Activated T-cell treated with anti-CD3 and anti-CD28 coated beads for 1 hour (primary cell): ENCODE results near the gene ITSN2.

Source experiments
- DNase-seq: peaks from one replicate; pipeline ENCODE4 v3.0.0-alpha.2; 2020; ENCODE audit warnings: low read depth

Gene ITSN2

GRCh38 chr2:24334245-24334633 is 26.1 kb downstream of the ITSN2 start:
- no peak for DNase-seq

- no peak for DNase-seq
These were observed 27.4 kb downstream of the ITSN2 start for GRCh38 chr2:24332791-24333540.

DNA sequence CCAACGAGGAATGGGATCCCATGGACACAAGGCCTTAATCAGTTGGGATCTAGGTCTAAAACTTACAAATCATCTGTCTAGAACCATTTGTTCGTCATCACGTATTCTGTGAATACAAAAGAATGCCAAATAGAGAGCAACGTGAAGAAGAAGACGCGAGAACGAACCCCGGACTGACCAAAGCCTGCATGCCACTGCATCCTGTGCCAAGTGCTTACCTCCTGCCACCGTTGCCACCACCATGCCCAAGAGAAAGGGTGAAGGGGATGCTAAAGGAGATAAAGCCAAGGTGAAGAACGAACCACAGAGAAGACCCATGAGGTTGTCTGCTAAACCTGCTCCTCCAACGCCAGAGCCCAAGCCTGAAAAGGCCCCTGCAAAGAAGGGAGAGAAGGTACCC is 30.2 kb downstream of the ITSN2 start:
- no peak for DNase-seq

- DNase-seq = no peak
These were observed 30.6 kb downstream of the ITSN2 start for GRCh38 chr2:24329700-24330099.

DNA sequence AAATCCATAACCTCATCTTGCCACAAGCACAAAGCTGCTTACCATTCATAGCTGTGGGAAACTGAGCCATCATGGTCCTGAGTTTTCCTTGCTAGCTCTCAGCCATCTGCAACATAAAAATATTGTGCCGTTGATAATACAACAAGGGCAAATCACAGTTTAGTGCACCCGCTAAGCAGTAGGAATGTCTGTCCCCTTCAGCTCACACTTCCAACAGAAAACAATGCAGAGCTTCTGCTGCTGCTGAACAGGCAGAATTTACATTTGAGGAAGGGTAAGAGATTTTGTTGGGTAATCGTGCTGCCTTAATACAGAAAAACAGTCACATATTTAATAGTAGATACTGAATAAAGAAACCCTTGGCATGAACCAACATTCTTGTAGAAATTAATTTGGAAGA is 32.3 kb downstream of the ITSN2 start:
- DNase-seq = no peak

GRCh38 chr2:24317491-24317920 is 42.8 kb downstream of the ITSN2 start:
- no peak for DNase-seq

DNA sequence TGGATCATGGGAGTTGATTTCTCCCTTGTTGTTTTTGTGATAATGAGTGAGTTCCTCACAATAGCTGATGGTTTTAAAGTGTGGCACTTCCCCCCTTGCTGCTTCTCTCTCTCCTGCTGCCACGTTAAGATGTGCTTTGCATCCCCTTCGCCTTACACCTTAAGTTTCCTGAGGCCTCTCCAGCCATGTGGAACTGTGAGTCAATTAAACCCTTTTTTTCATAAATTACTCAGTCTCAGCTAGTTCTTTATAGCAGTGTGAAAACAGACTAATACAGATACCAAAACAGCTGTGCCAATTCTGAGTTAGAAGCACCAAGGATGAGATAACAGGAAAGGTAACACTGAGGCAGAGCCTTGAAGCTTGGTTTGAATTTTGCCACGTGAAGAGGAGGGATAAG is 44.7 kb downstream of the ITSN2 start:
- no peak for DNase-seq

GRCh38 chr2:24313744-24314632 is 46.3 kb downstream of the ITSN2 start:
- no peak for DNase-seq

DNA sequence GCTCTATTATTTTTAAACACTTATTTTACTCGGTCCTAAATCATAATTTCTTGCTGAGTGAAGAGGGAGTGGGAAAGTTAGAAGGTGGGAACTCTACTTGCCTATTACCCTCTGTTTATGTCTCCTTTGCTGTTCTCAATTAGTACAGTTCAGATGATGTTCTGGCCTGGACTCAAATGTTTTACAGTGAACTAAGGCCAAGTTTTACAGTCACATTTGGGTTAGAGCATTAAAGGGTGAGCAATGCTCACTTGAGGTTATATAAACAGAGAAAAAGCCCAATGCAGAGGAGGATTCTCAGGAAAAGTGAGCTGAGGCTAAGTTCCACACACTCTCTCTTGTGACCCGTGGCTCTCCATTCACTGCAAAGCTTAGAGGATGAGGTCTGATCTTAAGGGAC is 52.4 kb downstream of the ITSN2 start:
- DNase-seq = no peak

DNA sequence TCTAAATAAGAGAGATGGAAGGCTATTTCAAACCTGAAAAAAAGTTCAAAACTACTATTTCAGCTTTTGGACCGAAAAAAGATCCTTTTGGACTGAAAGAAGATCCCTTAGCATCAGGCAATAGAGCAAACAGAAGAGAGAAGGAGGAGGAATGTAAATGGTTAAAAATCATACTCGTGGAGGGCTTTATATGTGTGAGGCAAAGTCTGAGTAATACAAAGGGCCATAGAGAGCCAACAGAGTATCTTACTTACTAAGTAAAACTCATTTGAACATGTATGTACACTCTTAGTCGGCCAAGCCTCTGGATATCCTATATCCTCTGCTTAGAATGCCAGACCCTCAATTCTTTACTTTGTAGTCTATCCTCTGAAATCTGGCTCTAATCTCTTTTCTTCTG is 55.7 kb downstream of the ITSN2 start:
- DNase-seq = no peak

- no peak for DNase-seq
These were observed 56.2 kb downstream of the ITSN2 start for GRCh38 chr2:24304098-24304497.

- no peak for DNase-seq
These were observed 58.7 kb downstream of the ITSN2 start for GRCh38 chr2:24301599-24301998.

- no peak for DNase-seq
These were observed 62.7 kb downstream of the ITSN2 start for GRCh38 chr2:24297663-24298062.

- no peak for DNase-seq
These were observed 73.2 kb downstream of the ITSN2 start for GRCh38 chr2:24287171-24287570.

DNA sequence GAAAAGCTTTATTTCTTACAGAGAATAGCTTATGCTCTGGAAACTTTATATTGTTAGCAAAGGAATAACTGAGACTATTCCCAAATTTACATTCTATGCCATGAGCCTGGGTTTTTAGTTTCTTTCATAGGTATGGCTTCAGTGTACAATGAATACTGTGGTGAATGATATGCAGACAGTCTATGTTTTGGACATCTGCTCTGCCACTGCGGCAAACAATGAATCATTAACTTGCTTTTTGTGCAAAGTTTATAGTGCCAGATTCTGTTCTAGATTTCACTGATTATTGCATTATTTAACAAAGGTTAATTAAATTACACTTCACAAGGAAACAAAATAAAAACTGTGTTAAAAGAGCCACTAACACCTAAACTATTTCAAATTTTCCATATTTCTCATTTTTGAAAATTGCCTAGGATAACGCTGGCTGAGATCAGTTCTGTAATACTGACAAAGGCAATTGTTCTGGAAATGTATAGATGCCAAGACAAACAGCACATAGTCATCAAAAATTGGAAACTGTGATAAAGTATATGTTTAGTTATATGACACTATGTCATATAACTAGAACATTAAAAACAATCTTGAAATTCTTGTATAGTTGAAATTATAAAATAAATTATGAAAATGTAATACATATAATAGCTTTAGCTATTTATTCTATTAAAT is 74.7 kb downstream of the ITSN2 start:
- no peak for DNase-seq

GRCh38 chr2:24280645-24281044 is 79.7 kb downstream of the ITSN2 start:
- DNase-seq = no peak

DNA sequence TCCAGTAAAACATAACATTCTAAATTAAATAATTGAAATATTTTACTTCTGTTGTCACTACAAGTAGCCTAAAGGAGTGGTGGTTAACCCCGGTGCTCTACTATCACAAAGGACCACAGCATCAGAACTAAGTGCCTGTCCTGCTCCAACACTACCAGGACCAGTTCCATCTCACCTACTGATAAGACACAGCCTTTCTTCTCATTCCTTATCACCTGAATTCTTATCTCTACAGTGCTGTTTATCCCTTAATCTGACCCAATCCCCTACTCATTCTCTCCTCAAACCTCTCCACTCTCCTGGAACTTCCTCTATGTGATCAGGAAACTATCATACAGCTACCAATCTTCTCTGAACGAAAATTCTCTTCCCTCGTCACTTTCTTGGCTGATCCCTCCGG is 80.2 kb downstream of the ITSN2 start:
- no peak for DNase-seq

DNA sequence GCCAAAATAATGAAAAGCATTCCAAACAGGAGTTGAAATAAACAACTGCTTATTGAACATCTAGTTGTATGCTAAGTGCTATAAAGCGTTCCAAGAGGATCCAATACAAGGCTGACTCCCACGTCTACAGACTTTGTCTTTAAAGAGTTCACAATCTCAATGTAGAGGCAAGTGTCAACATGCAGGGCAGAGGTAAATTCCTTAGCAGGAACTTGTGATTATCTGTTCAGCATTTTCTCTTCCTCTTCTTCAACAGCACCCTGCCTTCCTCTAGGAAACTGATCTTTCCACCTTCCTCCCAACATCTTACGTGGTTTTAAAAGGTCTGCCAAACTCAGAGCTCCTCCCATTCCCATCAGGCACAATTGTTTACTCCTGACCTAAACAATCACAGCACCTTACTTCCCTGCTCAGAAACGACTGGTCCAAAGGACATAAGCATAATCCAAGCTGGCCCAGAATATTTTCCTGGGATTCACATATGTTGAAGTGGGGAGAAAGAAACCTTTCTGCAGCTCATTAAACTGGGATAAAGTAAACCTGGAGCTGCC is 83.9 kb downstream of the ITSN2 start:
- DNase-seq = no peak

GRCh38 chr2:24274809-24275208 is 85.5 kb downstream of the ITSN2 start:
- DNase-seq = no peak

- no peak for DNase-seq
These were observed 86.7 kb downstream of the ITSN2 start for GRCh38 chr2:24273598-24273997.

- no peak for DNase-seq
These were observed 87.4 kb downstream of the ITSN2 start for GRCh38 chr2:24272907-24273306.

DNA sequence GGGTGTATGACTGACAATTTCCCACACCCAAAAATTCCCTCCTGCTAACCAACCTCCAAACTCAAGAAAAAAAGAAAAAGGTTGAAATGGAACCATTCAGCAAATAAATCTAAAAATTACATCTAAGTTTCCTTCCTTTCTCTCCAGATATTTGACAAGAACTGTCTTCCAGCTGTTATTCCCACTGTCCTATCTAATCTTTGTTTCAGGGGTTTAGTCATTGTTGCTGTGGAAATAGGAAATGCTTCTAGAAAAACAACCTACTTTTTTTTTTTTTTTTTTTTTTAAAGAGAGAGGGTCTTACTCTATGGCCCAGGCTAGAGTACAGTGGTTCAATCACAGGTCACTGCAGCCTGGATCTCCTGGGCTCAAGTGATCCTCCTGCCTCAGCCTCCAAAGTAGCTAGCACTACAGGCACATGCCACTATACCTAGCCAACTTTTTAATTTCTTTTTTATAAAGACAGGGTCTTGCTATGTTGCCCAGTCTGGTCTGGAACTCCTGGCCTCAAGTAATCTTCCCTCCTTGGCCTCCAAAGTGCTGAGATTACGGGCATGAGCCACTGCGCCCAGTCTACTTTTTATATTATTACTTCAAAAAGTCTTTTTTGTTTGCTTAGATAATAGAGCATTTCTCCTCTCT is 88.1 kb downstream of the ITSN2 start:
- no peak for DNase-seq
